ENCODE results near the gene WRAP73.

DNA sequence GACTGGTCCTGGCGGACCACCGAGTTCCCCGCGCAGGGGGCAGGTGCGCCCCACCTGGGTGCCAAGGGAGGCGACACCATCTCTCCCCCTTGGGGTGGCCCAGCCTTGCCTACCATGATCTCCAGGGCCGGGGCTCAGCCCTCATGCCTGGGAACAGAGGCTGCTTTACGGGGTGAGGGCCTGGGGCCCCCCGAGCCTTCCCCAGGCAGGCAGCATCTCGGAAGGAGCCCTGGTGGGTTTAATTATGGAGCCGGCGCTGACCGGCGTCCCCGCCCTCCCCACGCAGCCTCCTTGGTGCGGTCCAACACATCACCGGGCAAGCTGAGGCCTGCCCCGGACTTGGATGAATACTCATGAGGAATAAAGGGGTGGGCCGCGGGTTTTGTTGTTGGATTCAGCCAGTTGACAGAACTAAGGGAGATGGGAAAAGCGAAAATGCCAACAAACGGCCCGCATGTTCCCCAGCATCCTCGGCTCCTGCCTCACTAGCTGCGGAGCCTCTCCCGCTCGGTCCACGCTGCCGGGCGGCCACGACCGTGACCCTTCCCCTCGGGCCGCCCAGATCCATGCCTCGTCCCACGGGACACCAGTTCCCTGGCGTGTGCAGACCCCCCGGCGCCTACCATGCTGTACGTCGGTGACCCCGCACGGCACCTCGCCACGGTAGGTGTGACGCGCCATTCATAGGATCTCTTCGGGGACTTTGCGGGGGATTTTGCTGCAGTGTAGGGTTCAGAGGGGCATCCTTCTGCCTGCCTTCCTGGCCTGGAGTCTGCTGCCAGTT is 40.6 kb upstream of the WRAP73 start:
- no peak for TF ChIP-seq POLR2AphosphoS5 (IDR thresholded peaks at IDR 0.05; ENCODE audit: insufficient read depth in 1 of 2, low read depth in 1 of 2)
- no peak for TF ChIP-seq CTCF (IDR thresholded peaks at IDR 0.05)
